HepG2 (cell line): ENCODE measurements around the gene NDP. TPM values are rescaled to one million over a fixed set of nuclear protein-coding genes. Genes with fewer than 3 reads are reported as not detected.

Experiments
- ATAC-seq: fragments of 200-7000 bp; cut with Tn5 transposase; 3 replicates; pipeline ENCODE4 v1.9.1; 2020; ENCODE audit warnings: mild to moderate bottlenecking, moderate library complexity
- BruUV-seq: library from RNA; stranded (reverse); fragments of 400-500 nt; replicated peaks from 2 replicates; lab custom pipeline; 2021; lab: Mats Ljungman, UMichigan
- CTCF ChIA-PET: fragments of 300-600 bp; formaldehyde crosslinking; extraction: SDS; loops from one replicate; lab custom pipeline; 2021; ENCODE audit warnings: low total read pairs, inconsistent platforms, low intra/inter-chr PET ratio; lab: Yijun Ruan, JAX
- POLR2A ChIA-PET: fragments of 350-600 bp; sonication (Branson Sonifier 250); formaldehyde crosslinking; loops from one replicate; lab custom pipeline; 2020; ENCODE audit warnings: antibody characterized with exemption, inconsistent platforms; lab: Yijun Ruan, JAX
- DNase-seq: peaks from one replicate; pipeline ENCODE4 v3.0.0-alpha.2; 2015; ENCODE audit warnings: low spot score
- FAIRE-seq: peaks from 3 replicates; lab custom pipeline; 2011; peaks lifted over from hg19 to GRCh38; lab: Jason Lieb, UNC
- H2AFZ ChIP-seq: one replicate; pipeline ENCODE4 v1.6.1; 2011; ENCODE audit warnings: low read length, inconsistent platforms
- H3K27ac ChIP-seq: fragments of 300-600 bp; 3 replicates; pipeline ENCODE4 v1.8.0; 2011; ENCODE audit warnings: mixed run types, mild to moderate bottlenecking, mixed read lengths, low read length, inconsistent platforms; ENCODE audit not compliant: insufficient read depth; ENCODE audit errors: extremely low read length
- H3K27me3 ChIP-seq, 2 experiments: fragments of 200-600 bp in 1 of 2; 2 replicates in 1 of 2; 3 replicates in 1 of 2; pipeline versions ENCODE4 v1.6.0 to v1.8.0; 2011; ENCODE audit warnings: low read length in 2 of 2, mild to moderate bottlenecking in 2 of 2, moderate library complexity in 2 of 2, inconsistent platforms in 1 of 2; ENCODE audit not compliant: insufficient read depth in 2 of 2, control insufficient read depth in 1 of 2
- H3K36me3 ChIP-seq, 2 experiments: fragments of 200-600 bp in 1 of 2; replicated peaks in 1 of 2; 2 replicates in 1 of 2; 3 replicates in 1 of 2; pipeline versions ENCODE4 v1.5.1 to v1.8.0; 2011; ENCODE audit warnings: low read length in 2 of 2, inconsistent platforms in 1 of 2; ENCODE audit not compliant: insufficient read depth in 2 of 2, control insufficient read depth in 1 of 2
- H3K4me1 ChIP-seq: 2 replicates; pipeline ENCODE4 v1.5.1; 2012; ENCODE audit warnings: low read length, inconsistent platforms; ENCODE audit not compliant: insufficient read depth
- H3K4me2 ChIP-seq: 2 replicates; pipeline ENCODE4 v1.6.0; 2011; ENCODE audit warnings: low read depth, low read length, inconsistent platforms
- H3K4me3 ChIP-seq, 3 experiments: fragments of 200-600 bp in 1 of 3; sonication (generic), shearing (Covaris generic) in 1 of 3; replicated peaks in 1 of 3; 2 replicates each; pipeline ENCODE4 v1.5.1; 2011 to 2016; ENCODE audit warnings: low read length in 3 of 3, inconsistent platforms in 2 of 3, low read depth in 2 of 3, mild to moderate bottlenecking in 2 of 3, control low read depth in 1 of 3, mixed read lengths in 1 of 3; ENCODE audit not compliant: insufficient read depth in 1 of 3
- H3K79me2 ChIP-seq: one replicate; pipeline ENCODE4 v1.6.1; 2011; ENCODE audit warnings: low read length, inconsistent platforms; ENCODE audit not compliant: insufficient read depth
- H3K9ac ChIP-seq: 2 replicates; pipeline ENCODE4 v1.6.0; 2011; ENCODE audit warnings: mild to moderate bottlenecking, low read depth, low read length, inconsistent platforms; ENCODE audit not compliant: insufficient read depth
- H3K9me3 ChIP-seq: 2 replicates; pipeline ENCODE4 v1.5.1; 2012; ENCODE audit warnings: mild to moderate bottlenecking, low read length
- H4K20me1 ChIP-seq: 2 replicates; pipeline ENCODE4 v1.6.0; 2011; ENCODE audit warnings: inconsistent platforms, mild to moderate bottlenecking, low read length, moderate library complexity; ENCODE audit not compliant: insufficient read depth
- BRCA1 ChIP-seq: sonication (generic); formaldehyde crosslinking; IDR thresholded peaks from 2 replicates; pipeline ENCODE4 v1.4.0; 2020; ENCODE audit warnings: missing genetic modification reagents
- CAMTA2 ChIP-seq: sonication (generic); formaldehyde crosslinking; IDR thresholded peaks from 2 replicates; pipeline ENCODE4 v1.4.0; 2020; ENCODE audit warnings: mild to moderate bottlenecking, missing genetic modification reagents, borderline replicate concordance
- CBX5 ChIP-seq: sonication (generic); formaldehyde crosslinking; IDR thresholded peaks from 2 replicates; pipeline ENCODE4 v1.4.0; 2020; ENCODE audit warnings: missing genetic modification reagents, borderline replicate concordance
- CERS6 ChIP-seq: sonication (generic); formaldehyde crosslinking; IDR thresholded peaks from 2 replicates; pipeline ENCODE4 v1.5.0; 2020; ENCODE audit warnings: missing genetic modification reagents
- EP300 ChIP-seq, 3 experiments: sonication (generic) in 1 of 3; formaldehyde crosslinking in 1 of 3; IDR thresholded peaks; 2 replicates each; pipeline versions ENCODE4 v1.5.1 to v1.6.1; 2011 to 2020; ENCODE audit warnings: low read depth in 2 of 3, low read length in 2 of 3, borderline replicate concordance in 1 of 3, improper control_type of control experiment in 1 of 3, mild to moderate bottlenecking in 1 of 3, missing genetic modification reagents in 1 of 3, moderate library complexity in 1 of 3
- ESRRA ChIP-seq: sonication (generic); formaldehyde crosslinking; IDR thresholded peaks from 2 replicates; pipeline ENCODE4 v1.5.1; 2020; ENCODE audit warnings: mild to moderate bottlenecking, low read depth, missing genetic modification reagents
- KDM5A ChIP-seq: fragments of 200-600 bp; sonication (generic); IDR thresholded peaks from 2 replicates; pipeline ENCODE4 v1.7.0; 2018; ENCODE audit warnings: antibody characterized with exemption, mild to moderate bottlenecking, low read length, borderline replicate concordance
- NFYB ChIP-seq: sonication (generic); formaldehyde crosslinking; IDR thresholded peaks from 2 replicates; pipeline ENCODE4 v1.4.0; 2020; ENCODE audit warnings: missing genetic modification reagents
- RFXANK ChIP-seq: IDR thresholded peaks from 2 replicates; pipeline ENCODE4 v1.6.1; 2016
- RFXAP ChIP-seq: sonication (generic); formaldehyde crosslinking; IDR thresholded peaks from 2 replicates; pipeline ENCODE4 v1.4.0; 2020; ENCODE audit warnings: missing genetic modification reagents, borderline replicate concordance
- SIN3A ChIP-seq: IDR thresholded peaks from 2 replicates; pipeline ENCODE4 v1.6.1; 2011; ENCODE audit warnings: low read depth, mild to moderate bottlenecking, control low read depth, low read length, borderline replicate concordance
- TBP ChIP-seq: sonication (generic); formaldehyde crosslinking; IDR thresholded peaks from 2 replicates; pipeline ENCODE4 v1.5.0; 2020; ENCODE audit warnings: missing genetic modification reagents
- YY1 ChIP-seq: IDR thresholded peaks from 2 replicates; pipeline ENCODE4 v1.6.1; 2011; ENCODE audit warnings: low read length, low read depth, moderate library complexity, mild to moderate bottlenecking; ENCODE audit not compliant: insufficient read depth, insufficient replicate concordance
- ZHX2 ChIP-seq, 2 experiments: sonication (generic) in 1 of 2; formaldehyde crosslinking in 1 of 2; IDR thresholded peaks; 2 replicates each; pipeline versions ENCODE4 v1.6.1 to v1.9.0; 2014 to 2022; ENCODE audit warnings: antibody characterized with exemption in 1 of 2, borderline replicate concordance in 1 of 2, inconsistent platforms in 1 of 2, low read depth in 1 of 2, missing genetic modification reagents in 1 of 2
- ZNF326 ChIP-seq: sonication (generic); formaldehyde crosslinking; IDR thresholded peaks from 2 replicates; pipeline ENCODE4 v1.4.0; 2020; ENCODE audit warnings: missing genetic modification reagents, borderline replicate concordance
- ZNF382 ChIP-seq: sonication (generic); formaldehyde crosslinking; IDR thresholded peaks from 2 replicates; pipeline ENCODE4 v1.5.0; 2020; ENCODE audit warnings: missing genetic modification reagents, mild to moderate bottlenecking, borderline replicate concordance
- ZNF639 ChIP-seq: conservative IDR thresholded peaks from 2 replicates; pipeline ENCODE4 v1.6.1; 2018; ENCODE audit warnings: missing genetic modification reagents
- WGBS: methylation state at CpG from one replicate; pipeline ENCODE4 v1.1.6; 2017; ENCODE audit warnings: low lambda C conversion rate; 5-methylcytosine and 5-hydroxymethylcytosine counted together
- in situ Hi-C: cut with HindIII; loops from 2 replicates; pipeline ENCODE4 v1.10.0; 2017; ENCODE audit warnings: low pct_unique_long_range_greater_than_20kb; ENCODE audit not compliant: extremely low pct_ligation_motif_present
- intact Hi-C: fragments of 100-400 bp; cut with micrococcal nuclease; formaldehyde crosslinking; loops from one replicate; pipeline ENCODE4 v1.10.0; 2022; ENCODE audit not compliant: unreplicated experiment
- polyA plus RNA-seq, 8 experiments: library from polyadenylated mRNA; depleted of rRNA in 3 of 8; stranded (reverse) in 7 of 8; unstranded in 1 of 8; fragments of >200 nt; fragmentation: Illumina TruSeq in 4 of 8; extraction: Trizol in 4 of 8; gene quantifications; 2 replicates each; pipeline versions ENCODE4 v1.2.1 to v1.2.3, GENCODE V29; 2011 to 2016; ENCODE audit warnings: low read depth in 4 of 8, missing spikeins in 1 of 8, mixed read lengths in 1 of 8; ENCODE audit not compliant: insufficient read depth in 1 of 8
- total RNA-seq, 5 experiments: library from RNA; depleted of rRNA; stranded (reverse); fragments of >200 nt; fragmentation: Illumina TruSeq; extraction: Trizol; gene quantifications; 2 replicates each; pipeline ENCODE4 v1.2.3, GENCODE V29; 2016; ENCODE audit warnings: low read depth in 1 of 5

Gene NDP
- total and polyA plus RNA-seq, 2 of the 13 experiments (the other 11 are each of a cell fraction or from before 2014, with no cell fraction given), result not detected

- 0% methylated on average over 2 of the region's 2 CpGs for WGBS
- H3K79me2 ChIP-seq, result no peaks in the 10 kb centered on the region
- H3K9me3 ChIP-seq, result no peaks in the 10 kb centered on the region
- FAIRE-seq, result no peak
- no peaks in the 10 kb centered on the region for H4K20me1 ChIP-seq
- intact Hi-C loops, result no loop called here
- no peaks in the 10 kb centered on the region for H3K36me3 ChIP-seq
- H3K9ac ChIP-seq, result no peak overlapping the region
- POLR2A ChIA-PET, result no interaction called here
- CTCF ChIA-PET, result no interaction called here
- no peaks in the 10 kb centered on the region; a peak in 1 of 5 replicates for H3K27me3 ChIP-seq
- no peak overlapping the region for H2AFZ ChIP-seq
- no peaks in the 10 kb centered on the region for H3K4me1 ChIP-seq
- ATAC-seq, result no peak
- DNase-seq, result no peak
- H3K27ac ChIP-seq, result no peak overlapping the region
- H3K4me3 ChIP-seq, result no peak overlapping the region
- in situ Hi-C loops, result loop anchor here (25.0 kb wide), 2 partner anchors 388 to 1213 kb away; no protein-coding TSS in a partner anchor
- no peak overlapping the region for H3K4me2 ChIP-seq
- no TSS peak for BruUV-seq
- TF ChIP-seq SIN3A (no peak), ZNF326 (CRISPR knock-in tag) (no peak), CBX5 (no peak), ZNF639 (CRISPR knock-in tag) (no peak), BRCA1 (CRISPR knock-in tag) (no peak), NFYB (CRISPR knock-in tag) (no peak), ZHX2 (IDR thresholded peaks at IDR 0.05; ENCODE audit: low read depth) (no peak), ZHX2 (CRISPR knock-in tag; IDR thresholded peaks at IDR 0.05; ENCODE audit: borderline replicate concordance) (no peak), KDM5A (no peak), YY1 (no peak), EP300 (IDR thresholded peaks at IDR 0.05; ENCODE audit: low read depth in 2 of 2, low read length in 2 of 2) (no peak), EP300 (CRISPR knock-in tag; IDR thresholded peaks at IDR 0.05; ENCODE audit: borderline replicate concordance) (no peak), RFXAP (CRISPR knock-in tag) (no peak), ZNF382 (no peak), ESRRA (no peak), RFXANK (CRISPR knock-in tag) (no peak), CERS6 (CRISPR knock-in tag) (no peak), TBP (CRISPR knock-in tag) (no peak), CAMTA2 (no peak)
These were observed 898 bp upstream of the NDP start for GRCh38 chrX:43974100-43974475.
